GM23338 (cell line): ENCODE measurements around the gene ZNF853. TPM values are rescaled to one million over a fixed set of nuclear protein-coding genes. Genes with fewer than 3 reads are reported as not detected.

Source experiments
- ATAC-seq: fragments of 200-7000 bp; cut with Tn5 transposase; 3 replicates; pipeline ENCODE4 v1.9.1; 2020
- DNase-seq: peaks from one replicate; pipeline ENCODE4 v3.0.0-alpha.2; 2015; ENCODE audit warnings: low spot score
- H2AFZ ChIP-seq: fragments of 200-600 bp; sonication (generic); 2 replicates; pipeline ENCODE4 v1.8.0; 2016; ENCODE audit warnings: antibody characterized with exemption, mild to moderate bottlenecking, moderate library complexity
- H3F3A ChIP-seq: fragments of 200-600 bp; sonication (generic); replicated peaks from 2 replicates; pipeline ENCODE4 v1.8.0; 2017; ENCODE audit warnings: antibody characterized with exemption, mixed run types, low read depth
- H3K27ac ChIP-seq: fragments of 200-600 bp; sonication (generic); 2 replicates; pipeline ENCODE4 v1.6.1; 2016; ENCODE audit warnings: low read depth
- H3K27me3 ChIP-seq: fragments of 200-600 bp; sonication (generic); 2 replicates; pipeline ENCODE4 v1.8.0; 2016; ENCODE audit warnings: mild to moderate bottlenecking, mixed run types, moderate library complexity; ENCODE audit not compliant: insufficient read depth
- H3K36me3 ChIP-seq: fragments of 200-600 bp; sonication (generic); 2 replicates; pipeline ENCODE4 v1.8.0; 2016; ENCODE audit warnings: mild to moderate bottlenecking; ENCODE audit not compliant: insufficient read depth
- H3K4me1 ChIP-seq: fragments of 200-600 bp; sonication (generic); 2 replicates; pipeline ENCODE4 v1.8.0; 2016; ENCODE audit warnings: mild to moderate bottlenecking, moderate library complexity; ENCODE audit not compliant: insufficient read depth
- H3K4me2 ChIP-seq: fragments of 200-600 bp; sonication (generic); 2 replicates; pipeline ENCODE4 v1.7.1; 2017; ENCODE audit warnings: mixed run types
- H3K4me3 ChIP-seq: fragments of 200-600 bp; sonication (generic); 2 replicates; pipeline ENCODE4 v1.6.1; 2016; ENCODE audit warnings: mixed run types
- H3K79me2 ChIP-seq: fragments of 200-600 bp; sonication (generic); replicated peaks from 2 replicates; pipeline ENCODE4 v1.8.0; 2017; ENCODE audit warnings: mild to moderate bottlenecking; ENCODE audit not compliant: insufficient read depth
- H3K9me2 ChIP-seq: fragments of 200-600 bp; sonication (generic); 2 replicates; pipeline ENCODE4 v1.8.0; 2017; ENCODE audit not compliant: insufficient read depth
- H4K20me1 ChIP-seq: fragments of 200-600 bp; sonication (generic); replicated peaks from 2 replicates; pipeline ENCODE4 v1.8.0; 2017; ENCODE audit warnings: mild to moderate bottlenecking; ENCODE audit not compliant: insufficient read depth
- H3K27ac Mint-ChIP-seq: 2 replicates; pipeline ENCODE4 v1.8.0; 2020; ENCODE audit warnings: inconsistent platforms, mild to moderate bottlenecking, moderate library complexity, mixed read lengths
- H3K27me3 Mint-ChIP-seq: 3 replicates; pipeline ENCODE4 v1.8.0; 2022; ENCODE audit warnings: low read depth, mild to moderate bottlenecking, moderate library complexity, mixed read lengths, inconsistent platforms; ENCODE audit not compliant: insufficient read depth, poor library complexity
- H3K36me3 Mint-ChIP-seq: 3 replicates; pipeline ENCODE4 v1.8.0; 2021; ENCODE audit warnings: low read depth, mild to moderate bottlenecking, inconsistent platforms, moderate library complexity, mixed read lengths
- H3K4me1 Mint-ChIP-seq: 3 replicates; pipeline ENCODE4 v1.8.0; 2020; ENCODE audit warnings: mild to moderate bottlenecking, inconsistent platforms, mixed read lengths
- H3K4me3 Mint-ChIP-seq: 3 replicates; pipeline ENCODE4 v1.8.0; 2021; ENCODE audit warnings: moderate library complexity, mild to moderate bottlenecking, inconsistent platforms, mixed read lengths
- H3K9me3 Mint-ChIP-seq: 3 replicates; pipeline ENCODE4 v1.8.0; 2020; ENCODE audit warnings: moderate library complexity, mild to moderate bottlenecking, inconsistent platforms, mixed read lengths
- CREB1 ChIP-seq: fragments of 250-450 bp; sonication (Bioruptor Pico); IDR thresholded peaks from 2 replicates; pipeline ENCODE4 v1.5.0; 2020; ENCODE audit warnings: low read depth, mild to moderate bottlenecking, moderate library complexity
- CTCF ChIP-seq, 2 experiments: fragments of 200-600 bp in 1 of 2; sonication (generic) in 1 of 2; conservative IDR thresholded peaks; 2 replicates each; pipeline versions ENCODE4 v1.5.1 to v1.6.1; 2016 to 2017; ENCODE audit warnings: antibody characterized with exemption in 2 of 2, low read depth in 2 of 2, mild to moderate bottlenecking in 2 of 2, moderate library complexity in 1 of 2
- EZH2 ChIP-seq: fragments of 200-600 bp; sonication (generic); IDR thresholded peaks from one replicate; pipeline ENCODE4 v1.8.0; 2017; ENCODE audit warnings: antibody characterized with exemption, mild to moderate bottlenecking, low read depth; ENCODE audit not compliant: unreplicated experiment
- EZH2phosphoT487 ChIP-seq: fragments of 200-600 bp; sonication (generic); IDR thresholded peaks from one replicate; pipeline ENCODE4 v1.8.1; 2018; ENCODE audit warnings: antibody characterized with exemption; ENCODE audit not compliant: unreplicated experiment
- JUNB ChIP-seq: IDR thresholded peaks from one replicate; pipeline ENCODE4 v1.6.1; 2016; ENCODE audit warnings: antibody characterized with exemption; ENCODE audit not compliant: unreplicated experiment
- REST ChIP-seq: IDR thresholded peaks from one replicate; pipeline ENCODE4 v1.6.1; 2018; ENCODE audit warnings: antibody characterized with exemption; ENCODE audit not compliant: unreplicated experiment
- ZNF331 ChIP-seq: fragments of 250-450 bp; sonication (Bioruptor Pico); IDR thresholded peaks from 2 replicates; pipeline ENCODE4 v1.5.0; 2020; ENCODE audit warnings: low read depth, mild to moderate bottlenecking, moderate library complexity
- polyA plus RNA-seq: library from polyadenylated mRNA; unstranded; fragments of >200 nt; fragmentation: Nextera tagmentation; extraction: Ambion mirVana; gene quantifications from 2 replicates; pipeline ENCODE4 v1.2.1, GENCODE V29; 2016
- total RNA-seq: library from RNA; depleted of rRNA; stranded (reverse); fragments of >200 nt; shearing (Covaris generic); gene quantifications from 2 replicates; pipeline ENCODE4 v1.2.3, GENCODE V29; 2014
- TF ChIP-seq, protein P1 (sequence below): IDR thresholded peaks from 2 replicates; pipeline ENCODE4 v1.6.1; 2016; ENCODE audit warnings: antibody characterized with exemption

Gene ZNF853
- total and polyA plus RNA-seq, 2 experiments from 2014 or later = 0.32 to 8.9 TPM

- H3K4me3 ChIP-seq = no peak overlapping the region
- H2AFZ ChIP-seq = no peak overlapping the region
- H3K4me2 ChIP-seq = no peak overlapping the region
- H3K4me1 Mint-ChIP-seq = no peaks in the 10 kb centered on the region
- no peaks in the 10 kb centered on the region for H3K9me2 ChIP-seq
- H3K4me3 Mint-ChIP-seq = no peak overlapping the region
- H3K27ac ChIP-seq = no peak overlapping the region
- H3F3A ChIP-seq = no peaks in the 10 kb centered on the region
- H3K36me3 ChIP-seq = no peaks in the 10 kb centered on the region
- TF ChIP-seq CREB1 (CRISPR knock-in tag) (no peak), ZNF331 (CRISPR knock-in tag) (no peak), REST (no peak), EZH2 (no peak), EZH2phosphoT487 (no peak)
- H3K27me3 ChIP-seq = no peaks in the 10 kb centered on the region
- H3K9me3 Mint-ChIP-seq = no peaks in the 10 kb centered on the region
- no peaks in the 10 kb centered on the region for H3K4me1 ChIP-seq
- ATAC-seq = no peak
- H3K27ac Mint-ChIP-seq = no peak overlapping the region
- peaks cover 4% of the 10 kb centered on the region for H3K27me3 Mint-ChIP-seq
- H4K20me1 ChIP-seq = no peaks in the 10 kb centered on the region; the same call in 1 of the 2 replicates
- peaks cover 18% of the 10 kb centered on the region for H3K36me3 Mint-ChIP-seq
- H3K79me2 ChIP-seq = no peaks in the 10 kb centered on the region
- DNase-seq = no peak
These were observed 34.0 kb downstream of the ZNF853 start for GRCh38 chr7:6649241-6649961.

- Histone ChIP-seq H4K20me1 (no peaks in the 10 kb centered on the region; the same call in 1 of the 2 replicates), H3K9me2 (no peaks in the 10 kb centered on the region), H3K4me1 (no peaks in the 10 kb centered on the region), H3F3A (no peaks in the 10 kb centered on the region), H3K79me2 (no peaks in the 10 kb centered on the region), H3K27ac (no peak overlapping the region), H3K4me3 (no peak overlapping the region), H2AFZ (no peak overlapping the region), H3K36me3 (no peaks in the 10 kb centered on the region), H3K4me2 (no peak overlapping the region), H3K27me3 (no peaks in the 10 kb centered on the region)
- no peak overlapping the region for H3K27ac Mint-ChIP-seq
- H3K4me1 Mint-ChIP-seq = no peaks in the 10 kb centered on the region
- H3K4me3 Mint-ChIP-seq = no peak overlapping the region
- DNase-seq (no peak), ATAC-seq (no peak)
- H3K36me3 Mint-ChIP-seq = peaks cover 22% of the 10 kb centered on the region
- peaks cover 4% of the 10 kb centered on the region for H3K27me3 Mint-ChIP-seq
- no peaks in the 10 kb centered on the region for H3K9me3 Mint-ChIP-seq
- TF ChIP-seq ZNF331 (CRISPR knock-in tag) = no peak
- no peak for TF ChIP-seq REST
- TF ChIP-seq, protein P1, sequence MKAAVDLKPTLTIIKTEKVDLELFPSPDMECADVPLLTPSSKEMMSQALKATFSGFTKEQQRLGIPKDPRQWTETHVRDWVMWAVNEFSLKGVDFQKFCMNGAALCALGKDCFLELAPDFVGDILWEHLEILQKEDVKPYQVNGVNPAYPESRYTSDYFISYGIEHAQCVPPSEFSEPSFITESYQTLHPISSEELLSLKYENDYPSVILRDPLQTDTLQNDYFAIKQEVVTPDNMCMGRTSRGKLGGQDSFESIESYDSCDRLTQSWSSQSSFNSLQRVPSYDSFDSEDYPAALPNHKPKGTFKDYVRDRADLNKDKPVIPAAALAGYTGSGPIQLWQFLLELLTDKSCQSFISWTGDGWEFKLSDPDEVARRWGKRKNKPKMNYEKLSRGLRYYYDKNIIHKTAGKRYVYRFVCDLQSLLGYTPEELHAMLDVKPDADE = no peak
- no peak for TF ChIP-seq JUNB
- TF ChIP-seq CTCF (conservative IDR thresholded peaks at IDR 0.05; ENCODE audit: low read depth in 2 of 2) = no peak
- TF ChIP-seq EZH2phosphoT487 = no peak
- no peak for TF ChIP-seq CREB1 (CRISPR knock-in tag)
These were observed 34.7 kb downstream of the ZNF853 start for GRCh38 chr7:6650086-6650485.
